ENCODE data around the gene ZNF583. TPM values are rescaled to one million over a fixed set of nuclear protein-coding genes. Genes with fewer than 3 reads are reported as not detected.
A peak's percentile ranks its signal among the peaks of the same experiment; 100 is the strongest.

Gene ZNF583
- total RNA-seq, 1 donor from 2014 or later = 0.75 TPM

- TF ChIP-seq CTCF (conservative IDR thresholded peaks at IDR 0.05; ENCODE audit: low read depth, low read length) = no peak
- no peak for DNase-seq (ENCODE audit: low read depth)
- H3K4me3 ChIP-seq (ENCODE audit: low read depth, low read length) = no peak overlapping the region
Measured at GRCh38 chr19:56372281-56372680, 31.9 kb upstream of the ZNF583 start.

- no peak for TF ChIP-seq CTCF (conservative IDR thresholded peaks at IDR 0.05; ENCODE audit: low read depth, low read length)
- no peak overlapping the region for H3K4me3 ChIP-seq (ENCODE audit: low read depth, low read length)
- DNase-seq (ENCODE audit: low read depth) = no peak
Measured at GRCh38 chr19:56377105-56377924, 26.8 kb upstream of the ZNF583 start.

DNA sequence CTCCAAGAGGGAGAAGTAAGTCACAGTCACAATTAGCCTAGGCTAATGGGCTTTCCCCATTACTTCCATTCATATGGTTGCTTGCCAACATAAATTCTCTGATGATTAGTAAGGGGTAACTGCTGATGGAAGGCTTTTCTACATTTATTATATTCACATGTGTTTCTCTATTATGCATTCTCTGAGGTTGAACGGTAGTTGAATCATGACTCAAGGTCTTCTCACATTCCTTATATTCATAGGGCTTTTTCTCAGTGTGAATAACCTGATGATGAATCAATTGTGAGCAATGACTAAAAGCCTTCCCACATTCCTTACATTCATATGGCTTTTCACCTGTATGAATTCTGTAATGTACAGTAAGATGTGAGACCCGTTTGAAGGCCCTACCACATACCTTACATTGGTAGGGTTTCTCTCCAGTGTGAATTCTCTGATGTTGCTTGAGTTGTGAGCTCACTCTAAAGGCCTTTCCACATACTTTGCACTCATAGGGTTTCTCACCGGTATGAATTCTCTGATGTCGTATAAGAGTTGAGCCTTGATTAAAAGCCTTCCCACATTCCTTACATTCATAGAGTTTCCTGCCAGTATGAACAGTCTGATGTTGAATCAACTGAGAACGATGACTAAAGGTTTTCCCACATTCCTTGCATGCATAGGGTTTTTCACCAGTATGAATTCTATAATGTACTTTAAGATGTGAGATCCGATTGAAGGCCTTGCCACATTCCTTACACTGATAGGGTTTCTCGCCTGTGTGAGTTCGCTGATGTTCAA is 20.1 kb upstream of the ZNF583 start:
- DNase-seq (ENCODE audit: low read depth) = no peak
- no peak for TF ChIP-seq CTCF (conservative IDR thresholded peaks at IDR 0.05; ENCODE audit: low read depth, low read length)
- no peak overlapping the region for H3K4me3 ChIP-seq (ENCODE audit: low read depth, low read length)

DNA sequence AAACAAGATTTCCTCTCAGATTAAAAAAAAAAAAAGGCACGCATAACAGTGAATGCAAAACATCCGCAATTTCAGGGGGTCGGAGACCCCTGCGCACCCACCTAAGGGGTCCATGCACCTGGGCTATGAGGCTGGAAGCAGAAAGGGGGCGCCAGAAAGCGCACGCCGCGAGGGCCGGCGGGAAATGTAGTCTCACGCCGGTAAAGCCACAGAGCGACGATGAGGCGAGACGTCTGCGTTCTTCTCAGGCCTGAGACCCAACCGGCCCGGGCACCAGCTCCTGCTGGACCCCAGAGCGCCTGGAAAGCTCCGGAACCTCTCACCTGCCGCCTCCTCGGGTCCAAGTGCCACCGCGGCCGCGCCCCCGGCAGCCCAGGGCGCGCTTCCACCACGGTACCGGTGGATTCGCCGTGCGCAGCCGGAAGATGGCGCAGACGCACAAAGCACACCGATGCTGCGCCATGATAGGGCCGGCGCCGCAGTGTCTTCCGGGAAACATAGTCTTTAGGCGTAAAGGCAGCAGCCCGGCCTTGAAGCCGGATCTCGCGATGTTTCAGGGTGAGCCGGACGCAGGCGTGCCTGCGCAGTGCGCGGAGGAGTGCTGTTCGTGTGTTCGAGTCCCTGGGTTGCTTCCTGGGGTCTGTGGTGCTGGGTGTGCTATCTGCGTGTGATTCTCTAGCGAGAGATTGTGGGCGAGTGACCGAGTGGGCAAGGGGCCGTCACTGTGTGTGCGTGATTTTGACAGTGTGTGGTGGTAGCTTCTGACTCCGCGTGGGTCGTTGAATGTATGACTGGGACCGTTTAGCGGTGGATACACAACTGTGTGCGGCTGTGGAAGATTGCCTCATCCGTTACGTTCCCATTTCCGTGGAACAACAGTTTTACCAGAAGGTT is 10.8 kb upstream of the ZNF583 start, which contains the start of gene ZNF582:
TSS of gene ZNF582 (minus strand) at position 416 of the 894 bp plus-strand sequence. CDS start 1,782 bp downstream, outside the sequence.
- DNase-seq (ENCODE audit: low read depth) = peak; percentile 65
- peak; percentile 78 for TF ChIP-seq CTCF (conservative IDR thresholded peaks at IDR 0.05; ENCODE audit: low read depth, low read length)
- H3K4me3 ChIP-seq (ENCODE audit: low read depth, low read length) = peak within 1 kb of the TSS; percentile 74

GRCh38 chr19:56398809-56399208 is 5.3 kb upstream of the ZNF583 start:
- DNase-seq (ENCODE audit: low read depth) = no peak
- TF ChIP-seq CTCF (conservative IDR thresholded peaks at IDR 0.05; ENCODE audit: low read depth, low read length) = no peak
- no peak overlapping the region for H3K4me3 ChIP-seq (ENCODE audit: low read depth, low read length)

DNA sequence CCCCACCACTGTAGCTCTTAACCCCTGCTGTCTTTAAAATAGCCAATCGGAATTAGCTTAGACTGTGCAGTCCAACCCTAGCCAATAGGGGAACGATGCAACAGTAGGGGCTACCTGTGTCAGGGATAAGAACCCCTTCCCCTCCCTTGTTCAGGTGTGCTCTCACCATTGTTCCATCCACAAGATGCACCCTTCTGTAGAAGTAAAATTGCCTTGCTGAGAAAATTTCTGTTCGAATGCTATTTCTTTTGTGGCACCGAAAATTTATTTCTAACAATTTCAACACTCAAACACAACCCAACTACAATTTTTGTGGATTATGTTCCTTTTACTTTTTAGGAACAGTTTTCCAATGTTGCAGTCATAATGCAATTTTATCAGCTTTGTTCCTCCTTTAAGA is 3.6 kb upstream of the ZNF583 start:
- TF ChIP-seq CTCF (conservative IDR thresholded peaks at IDR 0.05; ENCODE audit: low read depth, low read length) = no peak
- no peak for DNase-seq (ENCODE audit: low read depth)
- H3K4me3 ChIP-seq (ENCODE audit: low read depth, low read length) = no peak overlapping the region
